Gastroesophageal sphincter (tissue), 3 donors: ENCODE results near the gene EML2.

ENCODE experiments used
- EP300 ChIP-seq: sonication (generic); formaldehyde crosslinking; IDR thresholded peaks from one replicate; pipeline ENCODE4 v1.6.1; 2017; ENCODE audit warnings: antibody characterized with exemption, mild to moderate bottlenecking
- TF ChIP-seq, protein P1 (sequence below), 4 experiments: fragments of 200-600 bp in 2 of 4; fragments of 450-650 bp in 2 of 4; sonication (generic) in 1 of 4; IDR thresholded peaks; one replicate each; pipeline ENCODE4 v1.5.1; 2017 to 2019; ENCODE audit warnings: antibody characterized with exemption in 4 of 4, mild to moderate bottlenecking in 2 of 4, moderate library complexity in 2 of 4

DNA sequence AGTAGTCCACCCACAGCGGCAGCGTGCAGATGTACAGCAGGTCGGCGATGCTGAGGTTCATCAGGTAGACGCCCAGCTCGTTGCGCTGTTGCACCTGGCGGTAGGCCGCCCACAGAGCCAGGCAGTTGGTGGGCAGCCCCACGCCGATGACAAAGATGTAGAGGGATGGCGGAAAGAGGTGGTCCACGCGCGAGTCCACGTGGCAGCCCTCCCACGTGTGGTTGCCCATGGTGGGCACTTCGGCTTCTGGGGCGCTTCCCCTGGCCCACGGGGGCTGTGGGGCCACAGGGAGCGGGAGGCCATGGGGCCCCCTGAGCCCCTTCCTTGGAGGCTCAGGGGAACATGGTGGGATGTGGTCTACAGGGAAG lies 47.6 kb downstream of the EML2 start:
- TF ChIP-seq, protein P1, sequence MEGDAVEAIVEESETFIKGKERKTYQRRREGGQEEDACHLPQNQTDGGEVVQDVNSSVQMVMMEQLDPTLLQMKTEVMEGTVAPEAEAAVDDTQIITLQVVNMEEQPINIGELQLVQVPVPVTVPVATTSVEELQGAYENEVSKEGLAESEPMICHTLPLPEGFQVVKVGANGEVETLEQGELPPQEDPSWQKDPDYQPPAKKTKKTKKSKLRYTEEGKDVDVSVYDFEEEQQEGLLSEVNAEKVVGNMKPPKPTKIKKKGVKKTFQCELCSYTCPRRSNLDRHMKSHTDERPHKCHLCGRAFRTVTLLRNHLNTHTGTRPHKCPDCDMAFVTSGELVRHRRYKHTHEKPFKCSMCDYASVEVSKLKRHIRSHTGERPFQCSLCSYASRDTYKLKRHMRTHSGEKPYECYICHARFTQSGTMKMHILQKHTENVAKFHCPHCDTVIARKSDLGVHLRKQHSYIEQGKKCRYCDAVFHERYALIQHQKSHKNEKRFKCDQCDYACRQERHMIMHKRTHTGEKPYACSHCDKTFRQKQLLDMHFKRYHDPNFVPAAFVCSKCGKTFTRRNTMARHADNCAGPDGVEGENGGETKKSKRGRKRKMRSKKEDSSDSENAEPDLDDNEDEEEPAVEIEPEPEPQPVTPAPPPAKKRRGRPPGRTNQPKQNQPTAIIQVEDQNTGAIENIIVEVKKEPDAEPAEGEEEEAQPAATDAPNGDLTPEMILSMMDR (IDR thresholded peaks at IDR 0.05): no peak
- no peak for TF ChIP-seq EP300
